Calu3 (cell line): Measurements from ENCODE around the gene PTPRN2. TPM values are rescaled to one million over a fixed set of nuclear protein-coding genes. Genes with fewer than 3 reads are reported as not detected.

Experiments used
- BruUV-seq: library from RNA; stranded (reverse); fragments of 400-500 nt; replicated peaks from 2 replicates; lab custom pipeline; 2021; lab: Mats Ljungman, UMichigan
- CTCF ChIA-PET: fragments of 300-600 bp; sonication (Branson Sonifier 250); formaldehyde crosslinking; loops from one replicate; lab custom pipeline; 2022; ENCODE audit warnings: antibody characterized with exemption; lab: Charles Lee
- DNase-seq: peaks from one replicate; pipeline ENCODE4 v3.0.0; 2022
- H3K27ac Mint-ChIP-seq: one replicate; pipeline ENCODE4 v1.8.0; 2022; ENCODE audit warnings: mixed read lengths; ENCODE audit not compliant: unreplicated experiment
- H3K27me3 Mint-ChIP-seq: one replicate; pipeline ENCODE4 v1.8.0; 2022; ENCODE audit warnings: mixed read lengths; ENCODE audit not compliant: unreplicated experiment
- H3K36me3 Mint-ChIP-seq: one replicate; pipeline ENCODE4 v1.8.0; 2022; ENCODE audit warnings: mild to moderate bottlenecking, moderate library complexity, mixed read lengths; ENCODE audit not compliant: insufficient read depth, unreplicated experiment
- H3K4me1 Mint-ChIP-seq: one replicate; pipeline ENCODE4 v1.8.0; 2022; ENCODE audit warnings: mild to moderate bottlenecking, low read depth, mixed read lengths; ENCODE audit not compliant: unreplicated experiment
- H3K4me3 Mint-ChIP-seq: one replicate; pipeline ENCODE4 v1.8.0; 2022; ENCODE audit warnings: mild to moderate bottlenecking, low read depth, moderate library complexity, mixed read lengths; ENCODE audit not compliant: unreplicated experiment
- H3K9me3 Mint-ChIP-seq: one replicate; pipeline ENCODE4 v1.8.0; 2022; ENCODE audit warnings: low read depth, mixed read lengths; ENCODE audit not compliant: unreplicated experiment
- CTCF ChIP-seq: fragments of 200-600 bp; IDR thresholded peaks from one replicate; pipeline ENCODE4 v1.8.0; 2022; ENCODE audit warnings: antibody characterized with exemption; ENCODE audit not compliant: unreplicated experiment
- intact Hi-C: fragments of 100-400 bp; cut with micrococcal nuclease; formaldehyde crosslinking; loops from one replicate; pipeline ENCODE4 v1.10.0; 2022; ENCODE audit not compliant: unreplicated experiment
- total RNA-seq: library from RNA; stranded (reverse); gene quantifications from 2 replicates; pipeline ENCODE4 v1.2.3, GENCODE V29; 2022

PTPRN2 gene
- total RNA-seq, 1 experiment from 2014 or later: 2.0 TPM

GRCh38 chr7:157671358-157672255 lies 916.0 kb downstream of the PTPRN2 start:
- Mint-ChIP-seq H3K27me3 (no peaks in the 10 kb centered on the region), H3K27ac (no peak overlapping the region), H3K9me3 (no peaks in the 10 kb centered on the region), H3K36me3 (no peaks in the 10 kb centered on the region), H3K4me3 (no peak overlapping the region), H3K4me1 (peaks cover under 1% of the 10 kb centered on the region)
- CTCF ChIA-PET: no interaction called here
- no TSS peak for BruUV-seq
- DNase-seq: no peak
- no peak for TF ChIP-seq CTCF
- intact Hi-C loops: no loop called here

DNA sequence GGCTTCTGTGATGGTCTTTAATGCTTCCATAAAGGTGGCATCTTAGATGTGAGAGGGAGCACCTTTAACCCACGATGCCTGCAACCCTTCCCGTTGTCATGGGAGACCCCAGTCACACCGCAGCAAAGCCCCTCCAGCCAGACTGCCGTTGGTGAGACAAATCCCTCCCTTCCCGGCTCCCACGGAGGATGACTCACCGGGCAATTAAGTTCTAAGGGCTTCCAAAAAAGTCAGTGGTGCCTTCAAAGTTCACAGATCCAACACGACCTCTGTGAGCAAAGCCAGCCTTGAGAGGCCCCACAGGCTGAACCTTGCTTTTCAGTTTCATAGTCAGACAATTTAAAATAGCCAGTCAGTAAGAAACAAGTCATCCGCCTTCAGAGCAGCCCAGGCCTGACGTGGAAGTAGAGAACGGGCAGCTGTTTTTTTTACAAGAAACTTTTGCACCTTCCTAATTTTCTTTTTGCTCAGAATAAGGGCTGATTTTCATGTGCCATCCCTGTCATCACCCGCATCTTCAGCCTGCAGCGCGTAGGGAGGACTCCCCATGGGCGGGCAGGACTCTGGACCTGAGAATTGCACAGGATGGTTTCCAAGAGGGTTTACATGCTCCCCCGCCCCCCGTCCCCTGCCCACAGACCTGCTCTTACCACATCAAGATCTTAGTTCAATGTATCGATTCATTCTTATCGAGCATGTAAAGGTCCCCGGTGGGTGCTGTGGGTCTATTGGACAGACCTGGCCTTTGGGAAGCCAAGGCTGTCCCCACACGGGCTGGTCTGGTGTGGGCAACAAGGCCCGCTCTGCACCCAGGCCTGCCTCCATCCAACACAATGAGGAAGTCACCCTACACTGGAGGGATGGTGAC lies 916.9 kb downstream of the PTPRN2 start:
- H3K9me3 Mint-ChIP-seq: no peaks in the 10 kb centered on the region
- no peak for DNase-seq
- intact Hi-C loops: no loop called here
- H3K4me1 Mint-ChIP-seq: no peaks in the 10 kb centered on the region
- no peak for TF ChIP-seq CTCF
- no peak overlapping the region for H3K4me3 Mint-ChIP-seq
- no peaks in the 10 kb centered on the region for H3K36me3 Mint-ChIP-seq
- H3K27me3 Mint-ChIP-seq: no peaks in the 10 kb centered on the region
- CTCF ChIA-PET: no interaction called here
- H3K27ac Mint-ChIP-seq: no peak overlapping the region
- no TSS peak for BruUV-seq

GRCh38 chr7:157669768-157670351 lies 917.8 kb downstream of the PTPRN2 start:
- Mint-ChIP-seq H3K27ac (no peak overlapping the region), H3K4me1 (no peaks in the 10 kb centered on the region), H3K27me3 (no peaks in the 10 kb centered on the region), H3K36me3 (no peaks in the 10 kb centered on the region), H3K4me3 (no peak overlapping the region), H3K9me3 (no peaks in the 10 kb centered on the region)
- no peak for DNase-seq
- TF ChIP-seq CTCF: no peak
- intact Hi-C loops: no loop called here
- CTCF ChIA-PET: no interaction called here
- BruUV-seq: no TSS peak

- H3K36me3 Mint-ChIP-seq: no peaks in the 10 kb centered on the region
- no peak for TF ChIP-seq CTCF
- no peaks in the 10 kb centered on the region for H3K27me3 Mint-ChIP-seq
- BruUV-seq: no TSS peak
- H3K27ac Mint-ChIP-seq: no peak overlapping the region
- DNase-seq: no peak
- H3K9me3 Mint-ChIP-seq: no peaks in the 10 kb centered on the region
- intact Hi-C loops: no loop called here
- CTCF ChIA-PET: no interaction called here
- H3K4me1 Mint-ChIP-seq: no peaks in the 10 kb centered on the region
- no peak overlapping the region for H3K4me3 Mint-ChIP-seq
These were observed 918.5 kb downstream of the PTPRN2 start for GRCh38 chr7:157668884-157669767.
